CD14-positive monocyte (primary cell): ENCODE results near the gene NAA10. TPM values are rescaled to one million over a fixed set of nuclear protein-coding genes. Genes with fewer than 3 reads are reported as not detected.

Experiments
- DNase-seq, 3 donors: peaks; one replicate each; pipeline ENCODE4 v3.0.0-alpha.2; 2011 to 2022
- H2AFZ ChIP-seq: 2 replicates; pipeline ENCODE4 v1.6.0; 2012; ENCODE audit warnings: mild to moderate bottlenecking, low read depth, low read length, inconsistent platforms; ENCODE audit not compliant: insufficient read depth, poor library complexity, severe bottlenecking
- H3K27ac ChIP-seq, 2 donors: 1 replicate in 1 of 2; 2 replicates in 1 of 2; pipeline ENCODE4 v1.5.1; 2012 to 2013; ENCODE audit warnings: low read length in 2 of 2, control low read depth in 1 of 2, inconsistent platforms in 1 of 2, low read depth in 1 of 2, mild to moderate bottlenecking in 1 of 2
- H3K27me3 ChIP-seq, 2 donors: one replicate each; pipeline versions ENCODE4 v1.6.0 to v1.6.1; 2011 to 2013; ENCODE audit warnings: low read length in 2 of 2; ENCODE audit not compliant: control insufficient read depth in 2 of 2, insufficient read depth in 2 of 2
- H3K36me3 ChIP-seq, 2 donors: replicated peaks in 1 of 2; 1 replicate in 1 of 2; 2 replicates in 1 of 2; pipeline versions ENCODE4 v1.5.1 to v1.6.1; 2012 to 2013; ENCODE audit warnings: low read length in 2 of 2, control low read depth in 1 of 2, inconsistent platforms in 1 of 2, mild to moderate bottlenecking in 1 of 2; ENCODE audit not compliant: insufficient read depth in 2 of 2, control insufficient read depth in 1 of 2
- H3K4me1 ChIP-seq, 2 donors: 1 replicate in 1 of 2; 2 replicates in 1 of 2; pipeline versions ENCODE4 v1.5.1 to v1.6.1; 2012 to 2013; ENCODE audit warnings: low read length in 2 of 2, control low read depth in 1 of 2, inconsistent platforms in 1 of 2, mild to moderate bottlenecking in 1 of 2, moderate library complexity in 1 of 2; ENCODE audit not compliant: insufficient read depth in 2 of 2, control insufficient read depth in 1 of 2
- H3K4me2 ChIP-seq: replicated peaks from 2 replicates; pipeline ENCODE3; 2012; ENCODE audit warnings: low read length, moderate library complexity, mild to moderate bottlenecking; ENCODE audit not compliant: poor library complexity, severe bottlenecking; ENCODE audit errors: extremely low read depth
- H3K4me3 ChIP-seq, 3 experiments: fragments of 200-600 bp in 1 of 3; sonication (generic) in 1 of 3; replicated peaks in 1 of 3; 1 replicate in 2 of 3; 2 replicates in 1 of 3; pipeline ENCODE4 v1.5.1; 2011 to 2013; ENCODE audit warnings: low read length in 3 of 3, mild to moderate bottlenecking in 3 of 3, control low read depth in 2 of 3, low read depth in 2 of 3, inconsistent platforms in 1 of 3, moderate library complexity in 1 of 3
- H3K79me2 ChIP-seq: 2 replicates; pipeline ENCODE4 v1.6.0; 2012; ENCODE audit warnings: mild to moderate bottlenecking, control low read depth, inconsistent platforms, low read length, moderate library complexity; ENCODE audit not compliant: insufficient read depth
- H3K9ac ChIP-seq: 2 replicates; pipeline ENCODE4 v1.6.0; 2017; ENCODE audit warnings: low read length, mild to moderate bottlenecking; ENCODE audit not compliant: insufficient read depth, poor library complexity, severe bottlenecking
- H3K9me3 ChIP-seq, 2 donors: replicated peaks in 1 of 2; 1 replicate in 1 of 2; 2 replicates in 1 of 2; pipeline versions ENCODE4 v1.5.1 to v1.6.1; 2012 to 2013; ENCODE audit warnings: low read length in 2 of 2, control low read depth in 1 of 2; ENCODE audit not compliant: control insufficient read depth in 1 of 2, insufficient read depth in 1 of 2
- H4K20me1 ChIP-seq: 2 replicates; pipeline ENCODE4 v1.6.0; 2012; ENCODE audit warnings: mild to moderate bottlenecking, low read length, control low read depth, moderate library complexity; ENCODE audit not compliant: insufficient read depth
- H3K27ac Mint-ChIP-seq, 7 donors: one replicate each; pipeline ENCODE4 v1.8.0; 2020; ENCODE audit warnings: mild to moderate bottlenecking in 7 of 7, mixed read lengths in 7 of 7, moderate library complexity in 6 of 7, inconsistent platforms in 2 of 7
- H3K27me3 Mint-ChIP-seq, 3 donors: one replicate each; pipeline ENCODE4 v1.8.0; 2021 to 2022; ENCODE audit warnings: low read depth in 3 of 3, mild to moderate bottlenecking in 3 of 3, mixed read lengths in 3 of 3, moderate library complexity in 3 of 3, inconsistent platforms in 1 of 3
- H3K36me3 Mint-ChIP-seq, 2 donors: one replicate each; pipeline ENCODE4 v1.8.0; 2020; ENCODE audit warnings: mixed read lengths in 2 of 2, inconsistent platforms in 1 of 2, mild to moderate bottlenecking in 1 of 2
- H3K4me1 Mint-ChIP-seq: one replicate; pipeline ENCODE4 v1.8.0; 2020; ENCODE audit warnings: mild to moderate bottlenecking, mixed read lengths
- H3K4me3 Mint-ChIP-seq, 2 donors: one replicate each; pipeline ENCODE4 v1.8.0; 2020; ENCODE audit warnings: mild to moderate bottlenecking in 2 of 2, mixed read lengths in 2 of 2, moderate library complexity in 1 of 2
- H3K9me3 Mint-ChIP-seq, 7 donors: one replicate each; pipeline ENCODE4 v1.8.0; 2020 to 2022; ENCODE audit warnings: mixed read lengths in 7 of 7, mild to moderate bottlenecking in 6 of 7, moderate library complexity in 6 of 7, inconsistent platforms in 2 of 7
- CTCF ChIP-seq: fragments of 200-600 bp; IDR thresholded peaks from one replicate; pipeline ENCODE4 v1.8.0; 2022; ENCODE audit warnings: antibody characterized with exemption, mild to moderate bottlenecking
- WGBS: methylation state at CpG from one replicate; pipeline ENCODE4 v1.1.5; 2013; ENCODE audit warnings: missing lambda C conversion rate; ENCODE audit not compliant: insufficient coverage; 5-methylcytosine and 5-hydroxymethylcytosine counted together
- intact Hi-C, 2 donors: fragments of 100-400 bp; cut with micrococcal nuclease; formaldehyde crosslinking; loops; one replicate each; pipeline versions ENCODE4 v1.15.0 to v1.15.1; 2023
- polyA plus RNA-seq, 3 donors: library from polyadenylated mRNA; depleted of rRNA in 1 of 3; unstranded in 2 of 3; stranded (reverse) in 1 of 3; fragments of 300-500 nt in 2 of 3; fragments of >200 nt in 1 of 3; fragmentation: Illumina TruSeq in 2 of 3; gene quantifications; 1 replicate in 2 of 3; 2 replicates in 1 of 3; pipeline ENCODE4 v1.2.3, GENCODE V29; 2012 to 2021

Gene NAA10
- polyA plus RNA-seq, 3 donors: 46.7 to 109 (median 47.9) TPM

- Histone ChIP-seq H3K4me3 (no peak overlapping the region), H3K4me2 (no peak overlapping the region), H3K9ac (no peak overlapping the region), H3K4me1 (peaks cover 10 to 14% of the 10 kb centered on the region in 2 donors), H3K27ac (no peak overlapping the region), H3K27me3 (no peaks in the 10 kb centered on the region), H3K79me2 (peaks cover 38% of the 10 kb centered on the region), H3K9me3 (no peaks in the 10 kb centered on the region), H3K36me3 (peaks cover 66 to 75% of the 10 kb centered on the region in 2 donors), H2AFZ (no peak overlapping the region), H4K20me1 (peaks cover 94% of the 10 kb centered on the region)
- intact Hi-C loops: loop anchor here in 1 of 2 donors (5.0 kb wide), 1 partner anchor 34 kb away; no protein-coding TSS in a partner anchor
- Mint-ChIP-seq H3K27me3 (peaks cover 0 to 58% (median 0%) of the 10 kb centered on the region in 3 donors), H3K4me3 (no peak overlapping the region), H3K27ac (peak overlapping the region in 2 of 7 donors; percentile 32 to 66), H3K9me3 (peaks cover 0 to 3% (median 0%) of the 10 kb centered on the region in 7 donors), H3K4me1 (peaks cover 12% of the 10 kb centered on the region), H3K36me3 (peaks cover 44 to 71% of the 10 kb centered on the region in 2 donors)
- DNase-seq: no peak
- no peak for TF ChIP-seq CTCF
- 100% methylated on average over 5 of the region's 6 CpGs for WGBS
Measured at GRCh38 chrX:153917869-153918268, 17.0 kb downstream of the NAA10 start.

GRCh38 chrX:153913701-153914100 lies 21.1 kb downstream of the NAA10 start:
- no peak overlapping the region for H3K27ac Mint-ChIP-seq
- TF ChIP-seq CTCF: no peak

More at GRCh38 chrX:153913701-153914100, 21.1 kb downstream of the NAA10 start:
- H3K36me3 Mint-ChIP-seq: peaks cover 42 to 81% of the 10 kb centered on the region in 2 donors
- no peak overlapping the region for H3K4me3 ChIP-seq
- no peak for DNase-seq
- no peak overlapping the region for H3K27ac ChIP-seq
- no peaks in the 10 kb centered on the region for H3K27me3 ChIP-seq
- peaks cover 0 to 5% (median 0%) of the 10 kb centered on the region in 7 donors for H3K9me3 Mint-ChIP-seq
- no peaks in the 10 kb centered on the region for H3K4me1 Mint-ChIP-seq
- intact Hi-C loops: no loop called here
- peaks cover 93% of the 10 kb centered on the region for H4K20me1 ChIP-seq
- H3K4me2 ChIP-seq: no peak overlapping the region
- peaks cover 0 to 54% (median 0%) of the 10 kb centered on the region in 3 donors for H3K27me3 Mint-ChIP-seq
- H3K36me3 ChIP-seq: peaks cover 77 to 85% of the 10 kb centered on the region in 2 donors
- H3K79me2 ChIP-seq: peaks cover 4% of the 10 kb centered on the region
- 96% methylated on average over 4 of the region's 17 CpGs for WGBS
- no peaks in the 10 kb centered on the region for H3K4me1 ChIP-seq
- H3K9ac ChIP-seq: no peak overlapping the region
- H3K4me3 Mint-ChIP-seq: no peak overlapping the region
- no peak overlapping the region for H2AFZ ChIP-seq
- H3K9me3 ChIP-seq: no peaks in the 10 kb centered on the region
